ENCODE data around the gene EPHB2. TPM values are rescaled to one million over a fixed set of nuclear protein-coding genes. Genes with fewer than 3 reads are reported as not detected.

EPHB2 gene
- total RNA-seq, 6 experiments from 2014 or later = 0.24 to 1.8 (median 0.62) TPM

GRCh38 chr1:22868331-22868730, 157.7 kb downstream of the EPHB2 start:
- H3K27me3 ChIP-seq = no peaks in the 10 kb centered on the region
- 100% methylated on average over 2 of the region's 3 CpGs for WGBS (ENCODE audit: insufficient coverage, low coverage, low lambda C conversion rate, missing lambda C conversion rate)
- H3K27ac ChIP-seq = no peak overlapping the region
- no peak overlapping the region for H3K4me3 ChIP-seq
- H3K36me3 ChIP-seq = no peaks in the 10 kb centered on the region
- TF ChIP-seq CTCF (IDR thresholded peaks at IDR 0.05) = no peak
- no peak for TF ChIP-seq POLR2A (IDR thresholded peaks at IDR 0.05)
- intact Hi-C loops (cut with DNase I) = no loop called here
- no peak for DNase-seq
- no peak for ATAC-seq
- no peaks in the 10 kb centered on the region for H3K9me3 ChIP-seq
- no peaks in the 10 kb centered on the region for H3K4me1 ChIP-seq

- ATAC-seq (no peak), DNase-seq (no peak)
- TF ChIP-seq CTCF (IDR thresholded peaks at IDR 0.05) = no peak
- no peak for TF ChIP-seq POLR2A (IDR thresholded peaks at IDR 0.05)
- Histone ChIP-seq H3K4me3 (no peak overlapping the region), H3K4me1 (no peaks in the 10 kb centered on the region), H3K27me3 (no peaks in the 10 kb centered on the region), H3K9me3 (no peaks in the 10 kb centered on the region), H3K27ac (no peak overlapping the region), H3K36me3 (no peaks in the 10 kb centered on the region)
- intact Hi-C loops (cut with DNase I) = no loop called here
- WGBS (ENCODE audit: insufficient coverage, low coverage, low lambda C conversion rate, missing lambda C conversion rate) = no CpG with 5 or more reads among the region's 1 CpG
These were observed 158.7 kb downstream of the EPHB2 start for GRCh38 chr1:22869325-22869724.

GRCh38 chr1:22870201-22870871, 159.7 kb downstream of the EPHB2 start:
- no peak for ATAC-seq
- 54% methylated on average over 5 of the region's 15 CpGs for WGBS (ENCODE audit: insufficient coverage, low coverage, low lambda C conversion rate, missing lambda C conversion rate)

GRCh38 chr1:22872981-22873664, 162.5 kb downstream of the EPHB2 start:
- intact Hi-C loops (cut with DNase I) = no loop called here
- DNase-seq (no peak), ATAC-seq (peak in 1 of 4 donors; percentile 14)
- no peak overlapping the region for H3K4me3 ChIP-seq
- H3K36me3 ChIP-seq = no peaks in the 10 kb centered on the region
- H3K9me3 ChIP-seq = no peaks in the 10 kb centered on the region
- WGBS (ENCODE audit: insufficient coverage, low coverage, low lambda C conversion rate, missing lambda C conversion rate) = 41% methylated on average over 5 of the region's 11 CpGs
- no peaks in the 10 kb centered on the region for H3K4me1 ChIP-seq
- TF ChIP-seq CTCF (IDR thresholded peaks at IDR 0.05) (no peak), POLR2A (IDR thresholded peaks at IDR 0.05) (no peak)
- H3K27ac ChIP-seq = no peak overlapping the region
- H3K27me3 ChIP-seq = no peaks in the 10 kb centered on the region

More at GRCh38 chr1:22870201-22870871, 159.7 kb downstream of the EPHB2 start:
- intact Hi-C loops (cut with DNase I) = no loop called here
- no peaks in the 10 kb centered on the region for H3K4me1 ChIP-seq
- H3K27ac ChIP-seq = no peak overlapping the region
- no peak overlapping the region for H3K4me3 ChIP-seq
- H3K9me3 ChIP-seq = no peaks in the 10 kb centered on the region
- no peaks in the 10 kb centered on the region for H3K36me3 ChIP-seq
- no peaks in the 10 kb centered on the region for H3K27me3 ChIP-seq
- DNase-seq = no peak
- no peak for TF ChIP-seq POLR2A (IDR thresholded peaks at IDR 0.05)
- TF ChIP-seq CTCF (IDR thresholded peaks at IDR 0.05) = no peak
